Stimulated activated CD4-positive, alpha-beta T cell treated with anti-CD3 and anti-CD28 coated beads, Interleukin-4, amount 100 ng/mL, for 4 hours (primary cell): ENCODE data around the gene PXN.
"Not testable (repeated sequence)": the region's sequence is repeated elsewhere in the genome, so short reads cannot be mapped to it uniquely, and the experiment has no call there.

Experiments used
- DNase-seq, 2 experiments: peaks; one replicate each; pipeline ENCODE4 v3.0.0-alpha.2; 2020

Gene PXN

DNA sequence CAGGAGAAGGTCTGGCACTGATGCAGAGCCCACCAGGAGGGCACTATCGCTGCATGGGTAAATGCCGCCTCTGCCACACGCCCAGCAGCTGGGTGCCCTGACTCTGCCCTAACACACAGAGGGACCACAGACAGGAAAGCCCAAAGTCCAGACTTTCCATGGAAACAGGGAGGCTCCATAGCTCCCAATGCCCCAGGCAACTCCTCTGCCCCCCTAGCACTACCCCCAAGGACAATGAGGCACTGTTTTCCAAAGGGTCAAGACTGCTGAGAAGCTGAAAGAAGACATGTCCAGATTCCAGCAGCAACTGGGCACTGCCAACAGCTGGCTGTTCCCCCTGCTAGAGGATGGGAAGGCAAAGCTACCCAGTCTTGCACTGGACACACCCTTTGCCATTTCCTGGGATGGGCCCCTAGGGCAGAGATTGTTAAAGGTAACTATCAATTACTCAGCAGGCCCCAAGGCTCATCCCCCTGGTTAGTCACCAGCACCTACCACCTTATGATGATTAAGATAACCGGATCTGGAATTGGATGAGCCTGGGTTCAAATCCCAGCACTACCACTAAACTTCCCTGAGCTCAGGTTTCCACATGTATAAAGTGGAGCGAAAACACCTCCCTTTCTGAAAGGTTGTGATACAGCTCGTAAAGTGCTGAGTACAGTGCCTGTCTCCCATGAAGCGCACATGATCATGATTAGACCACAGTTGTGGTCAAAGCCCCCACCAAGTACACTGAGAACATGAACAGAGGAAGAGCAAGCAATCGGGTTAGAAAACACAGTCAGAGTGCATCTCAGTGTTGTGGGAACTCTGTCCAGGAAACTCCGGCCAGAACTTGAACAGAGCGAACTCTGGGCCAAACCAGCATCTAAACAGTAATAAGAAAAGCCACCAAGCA, 3.3 kb downstream of the PXN start:
- DNase-seq = no peak

DNA sequence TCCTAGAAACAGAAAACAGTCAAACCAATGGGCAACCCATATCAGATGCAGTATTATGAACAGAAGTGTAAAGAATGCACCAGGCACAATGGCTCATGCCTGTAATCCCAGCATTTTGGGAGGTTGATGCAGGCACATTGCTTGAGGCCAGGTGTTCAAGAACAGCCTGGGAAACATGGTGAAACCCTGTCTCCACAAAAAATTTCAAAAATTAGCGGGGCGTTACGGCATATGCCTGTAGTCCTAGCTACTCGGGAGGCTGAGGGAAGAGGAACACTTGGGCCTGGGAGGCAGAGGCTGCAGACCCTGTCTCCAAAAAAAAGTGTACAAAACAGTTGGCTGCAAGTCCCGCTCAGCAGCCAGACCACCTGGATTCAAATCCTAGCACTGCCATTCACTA, 4.9 kb downstream of the PXN start:
- DNase-seq = no peak

DNA sequence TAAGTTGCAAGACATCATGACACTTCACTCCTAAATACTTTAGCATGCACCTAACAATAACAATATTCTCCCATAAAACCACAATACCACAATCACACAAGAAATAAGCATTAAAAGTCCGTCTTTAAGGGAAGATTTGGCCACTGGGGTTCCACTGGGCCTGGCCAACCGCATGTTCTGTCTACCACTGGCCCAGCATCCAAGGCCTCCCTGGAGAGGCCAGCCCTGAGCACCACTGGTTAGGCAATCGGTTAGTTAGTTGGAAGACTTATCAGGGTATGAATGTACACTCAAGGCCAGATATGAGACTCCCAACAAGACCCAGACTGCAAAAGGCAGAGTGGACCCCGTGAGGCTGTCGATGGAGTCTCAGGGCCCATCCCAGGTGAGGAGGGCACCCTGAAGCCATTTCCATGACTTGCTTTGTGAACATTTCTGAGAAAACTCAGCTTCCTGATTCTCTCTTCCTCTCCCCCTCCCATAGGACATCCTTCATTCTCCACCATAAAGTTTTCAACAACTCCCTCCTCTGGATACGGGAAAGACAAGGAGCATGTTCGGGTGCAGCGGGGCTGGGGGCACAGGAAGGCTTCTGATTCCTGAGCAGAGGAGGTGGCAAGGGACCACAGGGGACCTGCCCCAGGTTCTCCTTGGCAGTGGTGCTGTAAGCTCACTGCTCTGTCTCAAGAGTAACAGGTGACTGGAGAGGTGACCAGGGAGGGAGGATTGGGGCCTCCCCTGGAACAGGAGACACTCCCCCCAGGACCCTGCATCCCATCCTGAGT, 5.9 kb downstream of the PXN start:
- no peak for DNase-seq

DNA sequence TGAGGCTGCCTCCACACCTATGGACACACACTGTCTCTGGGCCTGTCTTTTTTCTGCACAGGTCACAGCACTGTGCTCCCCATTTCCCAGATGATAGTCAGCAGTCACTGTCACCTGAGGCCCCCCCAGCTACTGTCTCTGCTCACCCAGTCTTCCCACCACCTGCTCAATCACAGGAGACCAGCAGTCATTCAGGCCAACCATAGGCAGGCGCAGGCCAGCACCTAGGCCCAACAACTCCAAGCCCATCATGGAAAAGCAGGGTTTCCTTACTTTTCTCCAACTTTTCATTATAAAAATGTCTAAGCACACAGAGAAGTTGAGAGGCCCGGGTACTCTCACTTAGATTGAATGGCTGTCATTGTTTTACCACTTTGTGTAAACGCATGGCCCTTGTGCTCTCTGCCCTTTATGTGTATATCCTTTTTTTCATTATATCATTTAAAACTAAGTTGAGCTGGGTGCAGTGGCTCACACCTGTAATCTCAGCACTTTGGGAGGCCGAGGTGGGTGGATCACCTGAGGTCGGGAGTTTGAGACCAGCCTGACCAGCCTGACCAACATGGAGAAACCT, 7.1 kb downstream of the PXN start:
- DNase-seq = no peak

DNA sequence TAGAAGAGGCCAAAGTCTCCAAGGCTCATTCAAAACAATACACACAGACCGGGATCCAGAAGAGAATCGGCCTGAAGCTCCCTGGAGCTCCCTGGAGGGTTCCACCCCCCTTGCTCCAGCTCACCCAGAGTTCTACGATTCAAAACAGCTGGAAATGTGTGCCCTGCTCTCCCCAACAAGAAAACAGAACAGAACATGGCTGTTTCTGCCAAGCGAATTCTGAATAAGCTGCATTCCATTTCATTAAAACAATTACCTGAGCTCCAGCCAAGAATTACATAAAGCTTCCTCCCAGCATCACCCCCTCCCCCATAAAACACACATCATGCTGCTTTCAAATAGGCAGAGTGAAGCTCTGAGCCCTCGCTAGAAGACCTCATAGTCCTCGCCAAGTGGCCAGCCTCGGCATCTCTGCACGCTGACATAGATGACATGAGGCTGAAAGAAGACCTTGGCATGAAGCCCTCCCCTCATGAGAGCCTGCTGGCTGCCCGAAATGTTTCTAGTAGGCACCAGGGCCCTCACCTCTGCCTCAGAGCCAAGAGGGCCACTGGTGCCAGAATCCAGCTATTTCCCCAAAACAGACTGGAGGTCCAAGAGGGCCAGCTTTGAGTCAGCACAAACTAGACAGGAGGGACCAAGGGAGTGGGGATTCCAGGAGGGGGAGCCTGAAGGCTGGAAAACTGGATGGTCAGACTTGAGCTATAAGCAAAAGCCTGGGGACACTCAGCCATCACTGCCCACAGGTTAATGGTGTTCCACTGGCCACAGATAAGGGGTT, 8.3 kb downstream of the PXN start:
- DNase-seq = no peak

DNA sequence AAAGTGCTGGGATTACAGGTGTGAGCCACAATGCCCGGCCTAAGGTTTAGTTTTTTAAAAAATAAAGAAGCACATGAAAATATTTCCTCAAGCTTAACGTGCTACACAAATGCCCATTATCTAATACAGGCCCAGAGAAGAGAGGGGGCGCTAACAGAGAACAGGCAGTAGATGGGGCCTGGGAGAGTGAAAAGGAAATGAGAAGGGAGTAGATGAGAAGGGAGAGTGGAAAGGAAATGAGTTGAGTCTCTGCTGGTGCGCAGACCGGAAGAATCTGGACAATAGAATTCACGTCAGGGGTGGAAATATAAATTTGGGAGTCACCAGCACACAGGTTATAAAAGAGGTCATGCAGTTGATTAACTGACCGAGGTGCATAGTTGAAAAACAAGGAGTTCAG, 10.7 kb downstream of the PXN start:
- DNase-seq = no peak

DNA sequence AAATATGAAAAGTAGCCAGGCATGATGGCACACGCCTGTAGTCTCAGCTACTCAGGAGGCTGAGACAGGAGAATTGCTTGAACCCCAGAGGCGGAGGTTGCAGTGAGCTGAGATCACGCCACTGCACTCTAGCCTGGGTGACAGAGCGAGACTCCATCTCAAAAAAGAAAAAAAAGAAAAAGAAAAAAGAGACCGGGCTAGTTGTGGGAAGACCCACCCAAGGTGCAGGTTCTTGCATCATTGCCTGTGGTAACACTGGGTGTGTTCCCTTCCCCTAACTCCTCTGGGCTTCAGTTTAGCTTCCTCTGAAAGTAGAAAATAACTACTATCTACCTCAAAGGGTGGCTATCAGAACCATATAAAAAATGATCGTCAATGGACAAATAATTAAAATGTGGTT, 12.2 kb downstream of the PXN start:
- peak in 1 of 2 experiments; percentile 38 for DNase-seq

DNA sequence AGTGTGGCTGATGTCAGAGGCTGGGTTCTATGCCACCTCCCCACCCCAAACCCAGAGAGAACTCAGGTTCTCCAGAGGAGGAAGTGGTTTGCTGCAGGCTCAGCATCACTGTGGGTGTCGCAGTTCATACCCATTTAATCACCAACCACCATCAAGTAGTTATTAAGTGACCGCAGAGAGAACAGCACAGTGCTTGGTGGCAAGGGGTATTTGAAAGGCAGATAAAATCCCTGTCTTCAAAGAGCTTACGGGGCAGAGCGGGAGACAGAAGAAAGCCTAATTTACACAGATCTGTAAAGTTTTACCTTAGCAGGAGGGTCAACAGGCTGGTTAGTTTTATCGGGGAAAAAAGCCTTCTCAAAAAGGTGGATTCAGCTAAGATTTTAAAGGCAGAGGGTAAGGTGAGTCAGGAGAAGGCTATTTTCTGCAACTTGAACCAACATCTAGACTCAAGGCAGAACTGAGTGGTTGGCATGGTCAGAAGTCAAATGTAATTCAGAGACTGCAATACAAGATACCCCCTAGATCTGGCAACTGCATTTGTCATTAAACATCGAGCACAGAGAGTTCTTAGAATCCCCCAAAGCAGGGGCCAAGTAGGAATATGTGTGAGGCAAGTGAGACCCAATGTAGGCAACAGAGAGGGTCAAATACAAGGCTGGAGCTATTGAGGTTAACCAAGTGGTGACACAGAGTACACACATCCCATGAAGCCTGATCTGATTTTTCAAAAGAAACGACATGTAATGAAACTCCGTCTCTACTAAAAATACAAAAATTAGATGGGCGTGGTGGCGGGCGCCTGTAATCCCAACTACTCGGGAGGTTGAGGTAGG, 13.2 kb downstream of the PXN start:
- peak; percentile 42 to 84 for DNase-seq

DNA sequence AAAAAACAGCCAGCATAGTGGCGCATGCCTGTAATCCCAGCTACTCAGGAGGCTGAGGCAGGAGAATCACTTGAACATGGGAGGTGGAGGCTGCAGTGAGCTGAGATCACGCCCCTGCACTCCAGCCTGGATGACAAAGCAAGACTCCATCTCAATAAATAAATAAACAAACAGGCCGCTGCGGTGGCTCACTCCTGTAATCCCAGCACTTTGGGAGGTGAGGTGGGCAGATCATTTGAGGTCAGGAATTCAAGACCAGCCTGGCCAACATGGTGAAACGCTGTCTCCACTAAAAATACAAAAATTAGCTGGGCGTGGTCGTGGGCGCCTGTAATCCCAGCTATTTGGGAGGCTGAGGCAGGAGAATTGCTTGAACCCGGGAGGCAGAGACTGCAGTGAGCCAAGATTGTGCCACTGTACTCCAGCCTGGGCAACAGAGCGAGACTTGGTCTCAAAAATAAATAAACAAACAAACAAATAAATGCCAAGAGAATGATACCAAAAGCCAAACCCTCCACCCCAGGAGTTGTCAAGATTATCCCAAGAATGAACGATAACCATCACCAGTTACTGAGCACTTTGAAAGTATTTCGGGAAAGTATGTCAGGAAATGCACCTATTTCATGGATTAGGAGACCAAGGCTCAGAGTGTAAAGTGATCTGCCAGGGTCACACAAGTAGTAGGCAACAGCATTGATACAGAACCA, 14.0 kb downstream of the PXN start:
- not testable (repeated sequence) for DNase-seq

DNA sequence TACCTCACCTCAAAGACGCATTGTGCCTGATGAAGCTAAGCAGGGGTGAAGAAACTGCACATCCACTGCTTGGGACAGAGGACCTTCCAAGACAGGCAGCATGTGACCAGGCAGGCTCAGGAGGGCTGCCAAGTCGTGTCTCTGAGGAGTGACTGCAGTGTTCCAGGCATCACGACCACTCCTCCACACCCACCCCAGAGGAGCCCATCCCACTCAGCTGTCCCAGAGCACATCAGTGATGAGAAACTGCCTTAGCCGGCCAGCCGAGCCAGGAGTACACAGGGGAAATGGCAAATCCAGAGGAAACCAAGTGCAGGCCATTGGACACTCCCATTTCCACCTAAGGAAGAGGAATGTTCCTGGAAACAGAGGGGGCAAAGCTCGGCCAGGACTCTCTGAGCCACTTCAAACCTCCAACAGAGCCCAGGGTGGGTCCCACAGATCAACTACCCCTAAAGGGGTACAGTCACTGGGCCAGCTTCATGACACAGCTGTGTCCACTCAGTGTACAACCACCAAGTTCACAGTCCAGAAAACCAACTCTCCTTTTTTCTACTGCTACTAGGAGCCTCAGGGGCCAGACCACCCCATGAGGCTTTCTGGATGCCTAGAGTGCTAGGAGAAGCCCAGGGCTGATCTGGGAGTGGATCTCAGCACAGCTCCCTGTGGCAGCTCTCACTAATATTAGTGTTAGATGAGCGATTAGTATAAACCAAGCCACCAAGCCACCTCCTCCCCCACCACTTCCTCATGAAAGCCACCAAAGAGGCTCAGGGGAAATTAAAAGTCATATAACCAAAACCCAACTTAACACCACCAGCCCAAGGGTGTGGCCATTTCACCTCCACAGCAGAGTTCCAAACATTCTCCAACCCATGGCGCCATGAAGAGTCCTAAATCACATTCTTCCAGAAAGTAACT, 15.4 kb downstream of the PXN start:
- DNase-seq = peak in 1 of 2 experiments; percentile 46

DNA sequence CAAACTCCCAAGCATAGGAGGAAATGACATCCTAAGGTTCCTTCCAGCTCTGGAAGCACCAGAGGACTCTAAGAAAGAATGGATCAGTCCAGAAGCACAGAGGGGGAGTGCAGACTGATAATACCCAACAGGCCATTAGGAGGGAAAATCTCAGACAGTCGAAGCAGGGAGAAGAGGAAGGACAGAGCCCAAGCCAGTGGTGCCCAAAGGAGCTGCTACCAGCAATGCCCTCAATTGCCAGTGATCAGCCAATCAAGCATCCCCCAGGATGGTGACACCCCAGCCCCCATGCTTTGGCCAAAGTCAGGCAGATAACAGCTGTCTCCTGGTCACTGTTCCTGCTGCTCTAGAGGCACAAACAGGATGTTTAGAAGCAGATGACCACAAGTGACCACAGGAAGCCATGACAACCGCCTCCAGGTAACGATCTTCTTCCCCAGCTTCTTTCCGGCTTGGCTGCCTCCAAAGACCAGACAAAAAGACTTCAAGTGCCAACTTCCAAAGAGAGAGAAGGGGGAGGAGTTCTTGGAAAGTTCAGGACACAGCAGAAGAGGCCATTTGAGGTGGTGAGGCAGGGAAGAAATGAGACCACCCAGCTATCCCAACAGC, 16.2 kb downstream of the PXN start:
- DNase-seq = no peak

DNA sequence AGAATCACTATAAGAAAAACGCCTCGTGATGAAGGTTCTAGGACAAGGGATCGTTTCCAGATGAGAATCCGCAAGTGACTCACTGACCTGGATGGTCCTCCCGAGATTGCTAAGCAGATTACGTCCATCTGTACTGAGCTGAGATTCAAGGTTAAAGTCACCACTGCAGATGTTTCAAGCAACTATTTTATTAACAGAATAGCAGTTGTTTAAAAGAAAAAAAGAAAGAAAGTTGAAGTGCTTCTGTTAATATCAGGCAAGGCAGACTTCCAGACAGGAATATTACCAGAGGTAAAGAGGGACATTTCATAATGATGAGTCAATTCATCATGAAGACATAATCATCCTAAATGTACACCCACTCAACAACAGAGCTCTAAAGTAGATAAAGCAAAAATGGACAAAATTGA, 17.9 kb downstream of the PXN start:
- DNase-seq = no peak

DNA sequence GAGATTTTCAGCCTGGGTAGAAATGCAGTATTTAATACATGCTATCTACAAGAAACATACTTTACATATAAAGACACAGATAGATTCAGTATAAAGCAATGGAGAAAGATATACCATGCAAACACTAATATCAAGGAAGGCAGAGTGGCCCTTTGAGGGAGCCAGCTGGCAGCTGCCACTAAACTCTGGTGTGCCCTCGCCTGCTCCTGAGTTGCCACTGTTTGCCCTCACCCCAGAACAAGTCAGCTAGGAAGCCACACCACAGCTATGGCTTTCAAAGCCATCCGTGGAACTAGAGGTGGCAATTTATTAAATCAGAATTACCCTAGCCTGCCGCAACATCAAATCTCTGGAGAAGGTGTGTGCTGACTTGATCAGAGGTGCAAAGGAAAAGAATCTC, 18.3 kb downstream of the PXN start:
- DNase-seq = no peak

DNA sequence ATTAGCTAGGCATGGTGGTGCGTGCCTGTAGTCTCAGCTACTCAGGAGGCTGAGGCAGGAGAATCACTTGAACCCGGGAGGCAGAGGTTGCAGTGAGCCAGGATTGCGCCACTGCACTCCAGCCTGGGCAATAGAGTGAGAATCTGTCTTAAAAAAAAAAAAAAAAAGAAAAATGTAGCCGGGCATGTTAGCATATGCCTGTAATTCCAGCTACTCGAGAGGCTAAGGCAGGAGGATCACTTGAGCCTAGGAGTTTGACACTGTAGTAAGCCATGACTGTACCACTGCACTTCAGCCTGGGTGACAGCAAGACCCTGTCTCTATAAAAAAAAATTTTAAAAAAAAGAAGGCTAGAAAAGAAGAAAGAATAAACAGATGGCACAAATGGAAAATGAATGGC, 18.8 kb downstream of the PXN start:
- not testable (repeated sequence) for DNase-seq

DNA sequence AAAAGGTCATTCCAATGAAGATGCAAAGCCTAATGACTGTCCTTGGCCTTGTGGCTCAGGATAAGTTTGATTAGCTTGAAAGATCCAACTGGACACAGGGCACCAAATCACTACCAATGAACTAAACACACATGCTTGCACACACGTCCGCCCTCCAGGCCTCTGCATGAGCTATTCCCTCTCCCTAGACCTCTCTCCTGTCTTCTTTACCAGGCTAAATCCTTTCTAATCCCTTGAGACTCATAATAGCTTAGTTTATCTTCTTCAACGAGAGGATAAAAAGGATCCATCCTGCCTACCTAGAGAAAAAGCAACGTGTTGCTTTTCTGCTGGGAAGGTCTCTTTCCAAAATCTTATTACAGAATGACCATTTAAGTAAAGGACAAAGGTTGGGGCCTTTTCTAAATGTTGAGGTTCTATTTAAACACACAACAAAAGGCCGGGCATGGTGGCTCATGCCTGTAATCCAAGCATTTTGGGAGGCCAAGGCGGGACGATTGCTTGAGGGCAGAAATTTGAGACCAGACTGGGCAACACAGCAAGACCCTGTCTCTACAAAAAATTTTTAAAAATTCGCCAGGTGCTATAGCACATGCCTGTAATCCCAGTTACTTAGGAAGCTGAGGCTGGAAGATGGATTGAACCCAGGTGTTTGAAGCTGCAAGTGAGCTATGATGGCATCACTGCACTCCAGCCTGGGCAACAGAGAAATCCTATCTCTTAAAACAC, 22.4 kb downstream of the PXN start:
- no peak for DNase-seq

DNA sequence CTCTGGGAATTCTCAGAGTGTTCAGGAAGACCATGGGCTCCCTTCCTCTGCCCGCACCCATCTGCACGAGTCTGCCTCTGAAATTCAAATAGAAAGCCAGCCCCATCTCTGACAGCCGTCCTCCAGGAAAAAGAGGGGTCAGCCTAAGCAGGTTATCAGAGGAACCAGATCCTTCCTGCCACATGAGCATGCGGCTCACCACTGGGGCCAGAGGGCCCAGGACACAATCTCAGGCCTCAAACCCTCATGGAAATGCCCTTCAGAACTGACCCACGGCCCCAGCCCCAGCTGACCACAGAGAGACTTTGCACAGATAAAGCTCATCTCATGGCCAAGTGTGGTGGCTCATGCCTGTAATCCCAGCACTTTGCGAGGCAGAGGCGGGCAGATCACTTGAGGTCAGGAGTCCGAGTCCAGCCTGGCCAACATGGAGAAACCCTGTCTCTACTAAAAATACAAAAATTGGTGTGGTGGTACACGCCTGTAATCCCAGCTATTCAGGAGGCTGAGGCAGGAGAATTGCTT, 23.2 kb downstream of the PXN start:
- no peak for DNase-seq

DNA sequence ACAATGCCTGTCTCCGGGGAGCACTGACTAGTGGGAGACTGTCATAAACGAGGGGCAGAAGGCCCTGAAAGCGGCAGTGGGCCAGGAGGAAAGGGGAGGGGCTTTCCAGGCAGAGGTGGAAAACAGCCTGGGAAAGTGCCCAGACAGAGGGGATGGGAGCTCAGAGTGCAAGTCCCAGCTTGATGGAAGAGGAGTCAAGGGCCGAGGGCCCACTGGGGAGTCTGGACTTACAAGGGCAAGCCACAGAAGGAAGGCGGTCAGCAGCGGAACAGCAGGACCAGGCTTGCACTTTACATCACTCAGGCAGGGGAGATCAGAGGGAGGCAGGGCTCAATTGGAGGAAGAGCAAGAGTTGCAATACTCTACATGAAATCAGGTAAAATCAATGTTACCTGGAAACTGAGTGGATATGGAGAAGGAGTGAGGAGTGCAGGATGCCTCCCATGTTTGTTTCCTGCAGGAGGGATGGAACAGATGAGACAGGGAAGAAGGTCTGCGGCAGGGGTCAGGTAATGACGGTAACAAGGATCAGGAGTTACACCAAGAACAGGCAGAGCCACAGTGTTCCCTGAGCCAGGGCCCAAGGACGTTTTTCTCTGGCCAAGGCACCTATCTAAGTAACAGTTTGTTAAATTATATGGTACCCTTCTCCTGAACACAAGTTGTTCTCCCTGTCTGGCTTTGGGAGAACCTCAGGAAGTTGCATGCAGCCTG, 23.8 kb downstream of the PXN start:
- DNase-seq = no peak

DNA sequence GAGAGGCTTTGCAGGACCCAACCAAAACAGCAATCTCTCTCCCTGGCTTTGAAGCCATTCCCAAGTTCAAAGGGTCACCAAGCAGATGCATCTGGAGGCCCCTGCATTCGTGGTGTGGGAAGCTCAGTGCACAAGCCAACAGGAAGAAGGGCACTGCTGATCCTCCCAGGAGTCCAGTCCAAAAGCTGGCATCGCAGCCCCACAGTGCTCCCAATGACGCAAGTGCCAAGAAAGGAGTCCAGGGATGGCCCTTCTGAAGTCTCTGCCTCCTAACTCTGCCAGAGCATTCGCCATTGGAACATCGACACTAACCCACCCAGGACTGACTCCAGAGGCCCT, 25.1 kb downstream of the PXN start:
- DNase-seq = no peak
